HUES64 (cell line): ENCODE measurements around the gene KLHL5.
"Not testable (repeated sequence)": the region's sequence is repeated elsewhere in the genome, so short reads cannot be mapped to it uniquely, and the experiment has no call there.

ENCODE experiments used
- H3K27ac ChIP-seq: 2 replicates; pipeline ENCODE4 v1.7.0; 2013; ENCODE audit warnings: low read depth, low read length, inconsistent platforms
- H3K27me3 ChIP-seq: 2 replicates; pipeline ENCODE4 v1.6.1; 2013; ENCODE audit warnings: mild to moderate bottlenecking, low read length; ENCODE audit not compliant: insufficient read depth
- H3K36me3 ChIP-seq: 2 replicates; pipeline ENCODE4 v1.6.1; 2013; ENCODE audit warnings: mild to moderate bottlenecking, low read length; ENCODE audit not compliant: insufficient read depth
- H3K4me1 ChIP-seq: 2 replicates; pipeline ENCODE4 v1.6.1; 2013; ENCODE audit warnings: mild to moderate bottlenecking, low read length, moderate library complexity; ENCODE audit not compliant: insufficient read depth
- H3K4me3 ChIP-seq: 2 replicates; pipeline ENCODE4 v1.5.1; 2013; ENCODE audit warnings: mild to moderate bottlenecking, low read length, moderate library complexity
- H3K9ac ChIP-seq: 2 replicates; pipeline ENCODE4 v1.6.1; 2013; ENCODE audit warnings: mild to moderate bottlenecking, low read depth, low read length
- H3K9me3 ChIP-seq: 2 replicates; pipeline ENCODE4 v1.6.1; 2013; ENCODE audit warnings: low read depth, low read length; ENCODE audit not compliant: insufficient read depth
- WGBS: fragments of 150-250, 120-280 bp; methylation state at CpG from one replicate; pipeline ENCODE4 v1.1.7; 2013; ENCODE audit warnings: missing lambda C conversion rate; 5-methylcytosine and 5-hydroxymethylcytosine counted together

The KLHL5 gene

GRCh38 chr4:39138227-39138626, 76.2 kb downstream of the KLHL5 start:
- not testable (repeated sequence) for H3K36me3 ChIP-seq, H3K4me1 ChIP-seq, H3K27ac ChIP-seq, H3K4me3 ChIP-seq, H3K9me3 ChIP-seq, H3K27me3 ChIP-seq, H3K9ac ChIP-seq
- 98% methylated on average over 3 of the region's 3 CpGs for WGBS

- Histone ChIP-seq H3K4me3 (no peak overlapping the region), H3K36me3 (no peaks in the 10 kb centered on the region), H3K4me1 (no peaks in the 10 kb centered on the region), H3K27me3 (no peaks in the 10 kb centered on the region), H3K9ac (no peak overlapping the region), H3K9me3 (no peaks in the 10 kb centered on the region), H3K27ac (no peak overlapping the region)
- 83% methylated on average over 1 of the region's 1 CpG for WGBS
Measured at GRCh38 chr4:39146211-39146610, 84.2 kb downstream of the KLHL5 start.

- H3K9me3 ChIP-seq = no peaks in the 10 kb centered on the region
- WGBS = 80% methylated on average over 4 of the region's 4 CpGs
Measured at GRCh38 chr4:39154009-39154408, 92.0 kb downstream of the KLHL5 start.

GRCh38 chr4:39157520-39157919, 95.5 kb downstream of the KLHL5 start:
- no peak overlapping the region for H3K4me3 ChIP-seq
- no peak overlapping the region for H3K9ac ChIP-seq
- no peak overlapping the region for H3K27ac ChIP-seq
- H3K9me3 ChIP-seq = no peaks in the 10 kb centered on the region
- H3K4me1 ChIP-seq = no peaks in the 10 kb centered on the region
- WGBS = 96% methylated on average over 2 of the region's 2 CpGs
- no peaks in the 10 kb centered on the region for H3K36me3 ChIP-seq
- no peaks in the 10 kb centered on the region for H3K27me3 ChIP-seq

More at GRCh38 chr4:39154009-39154408, 92.0 kb downstream of the KLHL5 start:
- H3K27me3 ChIP-seq = no peaks in the 10 kb centered on the region
- no peak overlapping the region for H3K27ac ChIP-seq
- H3K4me3 ChIP-seq = no peak overlapping the region
- no peaks in the 10 kb centered on the region for H3K36me3 ChIP-seq
- H3K4me1 ChIP-seq = no peaks in the 10 kb centered on the region
- no peak overlapping the region for H3K9ac ChIP-seq

GRCh38 chr4:39166177-39166576, 104.1 kb downstream of the KLHL5 start:
- WGBS = 75% methylated on average over 3 of the region's 3 CpGs
- Histone ChIP-seq H3K4me1 (peaks cover 5% of the 10 kb centered on the region; the same call in 1 of the 2 replicates), H3K4me3 (no peak overlapping the region)

GRCh38 chr4:39166669-39167068, 104.6 kb downstream of the KLHL5 start:
- no peak overlapping the region for H3K27ac ChIP-seq
- H3K27me3 ChIP-seq = no peaks in the 10 kb centered on the region
- H3K9ac ChIP-seq = no peak overlapping the region
- no peaks in the 10 kb centered on the region for H3K9me3 ChIP-seq
- 95% methylated on average over 7 of the region's 7 CpGs for WGBS
- H3K4me1 ChIP-seq = peaks cover 5% of the 10 kb centered on the region; the same call in 1 of the 2 replicates
- H3K4me3 ChIP-seq = no peak overlapping the region
- H3K36me3 ChIP-seq = no peaks in the 10 kb centered on the region

More at GRCh38 chr4:39166177-39166576, 104.1 kb downstream of the KLHL5 start:
- Histone ChIP-seq H3K27me3 (no peaks in the 10 kb centered on the region), H3K9ac (no peak overlapping the region), H3K27ac (no peak overlapping the region), H3K36me3 (no peaks in the 10 kb centered on the region), H3K9me3 (no peaks in the 10 kb centered on the region)

GRCh38 chr4:39169426-39169825, 107.4 kb downstream of the KLHL5 start:
- peaks cover 5% of the 10 kb centered on the region; the same call in 1 of the 2 replicates for H3K4me1 ChIP-seq
- no peak overlapping the region for H3K27ac ChIP-seq
- WGBS = 87% methylated on average over 3 of the region's 3 CpGs

GRCh38 chr4:39170301-39170700, 108.3 kb downstream of the KLHL5 start:
- H3K27ac ChIP-seq = no peak overlapping the region
- H3K4me3 ChIP-seq = no peak overlapping the region
- H3K4me1 ChIP-seq = peaks cover 5% of the 10 kb centered on the region; the same call in 1 of the 2 replicates
- no peak overlapping the region for H3K9ac ChIP-seq
- H3K9me3 ChIP-seq = no peaks in the 10 kb centered on the region
- H3K36me3 ChIP-seq = no peaks in the 10 kb centered on the region
- no peaks in the 10 kb centered on the region; the same call in 1 of the 2 replicates for H3K27me3 ChIP-seq
- 96% methylated on average over 11 of the region's 12 CpGs for WGBS

More at GRCh38 chr4:39169426-39169825, 107.4 kb downstream of the KLHL5 start:
- H3K36me3 ChIP-seq = no peaks in the 10 kb centered on the region
- no peaks in the 10 kb centered on the region for H3K27me3 ChIP-seq
- H3K9ac ChIP-seq = no peak overlapping the region
- no peak overlapping the region for H3K4me3 ChIP-seq
- H3K9me3 ChIP-seq = no peaks in the 10 kb centered on the region
